HEK293 (cell line): ENCODE measurements around the gene DACT2.

Experiments used
- CTCF ChIA-PET: fragments of 350-600 bp; formaldehyde crosslinking; extraction: SDS; loops from one replicate; lab custom pipeline; 2021; ENCODE audit warnings: antibody characterized with exemption; lab: Yijun Ruan, JAX
- POLR2A ChIA-PET: fragments of 300-600 bp; formaldehyde crosslinking; extraction: SDS; loops from one replicate; lab custom pipeline; 2020; ENCODE audit warnings: antibody characterized with exemption, inconsistent platforms; lab: Yijun Ruan, JAX
- H3K27ac ChIP-seq: fragments of 200-500 bp; sonication (Bioruptor generic); 2 replicates; pipeline ENCODE4 v1.5.1; 2014; ENCODE audit warnings: low read depth, low read length, control low read depth, inconsistent platforms; ENCODE audit errors: extremely low read depth
- H3K36me3 ChIP-seq, 2 experiments: fragments of 200-500 bp in 1 of 2; sonication (Bioruptor generic) in 1 of 2; 1 replicate in 1 of 2; 2 replicates in 1 of 2; pipeline ENCODE4 v1.5.1; 2014 to 2017; ENCODE audit warnings: inconsistent platforms in 2 of 2, low read length in 2 of 2; ENCODE audit not compliant: control insufficient read depth in 2 of 2, insufficient read depth in 1 of 2
- H3K4me1 ChIP-seq: fragments of 200-500 bp; sonication (Bioruptor generic); 2 replicates; pipeline ENCODE4 v1.5.1; 2014; ENCODE audit warnings: mild to moderate bottlenecking, low read length, inconsistent platforms; ENCODE audit not compliant: control insufficient read depth, insufficient read depth
- H3K4me3 ChIP-seq: 2 replicates; pipeline ENCODE4 v1.5.1; 2011; ENCODE audit warnings: low read depth, mild to moderate bottlenecking, control low read depth, low read length, moderate library complexity
- H3K9me3 ChIP-seq: fragments of 200-500 bp; sonication (Bioruptor generic); 2 replicates; pipeline ENCODE4 v1.5.1; 2014; ENCODE audit warnings: low read depth, low read length, inconsistent platforms; ENCODE audit not compliant: control insufficient read depth, insufficient read depth
- GLI2 ChIP-seq: fragments of 450-650 bp; formaldehyde crosslinking; IDR thresholded peaks from 2 replicates; pipeline ENCODE4; 2017; ENCODE audit warnings: missing biosample characterization, missing genetic modification characterization, low read depth, borderline replicate concordance
- GLIS1 ChIP-seq: fragments of 450-650 bp; formaldehyde crosslinking; IDR thresholded peaks from 2 replicates; pipeline ENCODE4 v1.5.1; 2016; ENCODE audit warnings: missing biosample characterization, missing genetic modification characterization
- KLF1 ChIP-seq: fragments of 450-650 bp; formaldehyde crosslinking; IDR thresholded peaks from 2 replicates; pipeline ENCODE4 v1.5.1; 2016; ENCODE audit warnings: missing biosample characterization, missing genetic modification characterization
- KLF9 ChIP-seq: fragments of 450-650 bp; formaldehyde crosslinking; IDR thresholded peaks from 2 replicates; pipeline ENCODE4 v1.5.1; 2016; ENCODE audit warnings: missing biosample characterization, missing genetic modification characterization, low read depth
- MEIS1 ChIP-seq: sonication (generic); formaldehyde crosslinking; IDR thresholded peaks from 2 replicates; pipeline ENCODE4 v1.8.1; 2022; ENCODE audit warnings: missing genetic modification reagents, mild to moderate bottlenecking, borderline replicate concordance
- ZNF311 ChIP-seq: fragments of 450-650 bp; formaldehyde crosslinking; IDR thresholded peaks from 2 replicates; pipeline ENCODE4 v1.5.1; 2017; ENCODE audit warnings: missing biosample characterization, missing genetic modification characterization, borderline replicate concordance
- ZNF341 ChIP-seq: fragments of 450-650 bp; formaldehyde crosslinking; IDR thresholded peaks from 2 replicates; pipeline ENCODE4; 2016; ENCODE audit warnings: low read depth, missing biosample characterization, missing genetic modification characterization
- ZNF354C ChIP-seq: fragments of 450-650 bp; formaldehyde crosslinking; IDR thresholded peaks from 2 replicates; pipeline ENCODE4 v1.5.1; 2016; ENCODE audit warnings: missing biosample characterization, missing genetic modification characterization, low read depth, borderline replicate concordance
- TF ChIP-seq, protein P1 (sequence below): fragments of 450-650 bp; formaldehyde crosslinking; IDR thresholded peaks from 2 replicates; pipeline ENCODE4 v1.5.1; 2016; ENCODE audit warnings: missing biosample characterization, missing genetic modification characterization, borderline replicate concordance
- TF ChIP-seq, protein P2 (sequence below): fragments of 450-650 bp; formaldehyde crosslinking; IDR thresholded peaks from 2 replicates; pipeline ENCODE4 v1.5.1; 2016; ENCODE audit warnings: missing biosample characterization, missing genetic modification characterization
- TF ChIP-seq, protein P3 (sequence below): fragments of 450-650 bp; formaldehyde crosslinking; IDR thresholded peaks from 2 replicates; pipeline ENCODE4 v1.5.1; 2016; ENCODE audit warnings: missing biosample characterization, missing genetic modification characterization

Gene DACT2

DNA sequence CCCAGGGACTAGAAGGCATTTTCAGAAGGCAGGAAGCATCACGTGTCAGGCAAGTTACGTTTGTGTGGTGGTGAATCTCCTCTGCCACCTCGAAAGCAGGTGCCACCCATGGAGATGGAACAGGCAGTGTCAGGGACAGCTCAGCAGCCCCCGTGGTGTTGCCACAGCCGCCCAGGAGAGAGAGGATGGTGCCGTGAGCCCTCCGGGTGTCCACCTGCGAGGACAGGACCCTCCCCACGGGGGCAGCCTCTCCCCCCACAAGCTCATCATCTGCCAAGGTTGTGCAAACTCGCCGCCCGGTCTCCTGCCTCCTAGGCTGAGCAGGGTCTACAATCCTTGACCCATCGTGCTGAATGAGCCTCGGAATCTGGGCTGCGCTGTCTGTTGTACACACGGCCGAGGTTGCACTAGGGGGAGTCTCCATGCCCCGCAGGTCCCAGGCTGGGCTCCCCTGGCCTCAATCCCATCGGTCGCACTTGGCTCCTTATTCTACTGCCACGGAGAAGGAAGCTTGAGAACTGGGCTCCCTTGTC, 40.1 kb downstream of the DACT2 start (continued):
- TF ChIP-seq, protein P1, sequence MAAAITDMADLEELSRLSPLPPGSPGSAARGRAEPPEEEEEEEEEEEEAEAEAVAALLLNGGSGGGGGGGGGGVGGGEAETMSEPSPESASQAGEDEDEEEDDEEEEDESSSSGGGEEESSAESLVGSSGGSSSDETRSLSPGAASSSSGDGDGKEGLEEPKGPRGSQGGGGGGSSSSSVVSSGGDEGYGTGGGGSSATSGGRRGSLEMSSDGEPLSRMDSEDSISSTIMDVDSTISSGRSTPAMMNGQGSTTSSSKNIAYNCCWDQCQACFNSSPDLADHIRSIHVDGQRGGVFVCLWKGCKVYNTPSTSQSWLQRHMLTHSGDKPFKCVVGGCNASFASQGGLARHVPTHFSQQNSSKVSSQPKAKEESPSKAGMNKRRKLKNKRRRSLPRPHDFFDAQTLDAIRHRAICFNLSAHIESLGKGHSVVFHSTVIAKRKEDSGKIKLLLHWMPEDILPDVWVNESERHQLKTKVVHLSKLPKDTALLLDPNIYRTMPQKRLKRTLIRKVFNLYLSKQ (tag by site-specific recombination) = no peak
- no peak for TF ChIP-seq GLIS1
- no peak for TF ChIP-seq MEIS1 (CRISPR knock-in tag)
- TF ChIP-seq, all 188 proteins: peak for 0

DNA sequence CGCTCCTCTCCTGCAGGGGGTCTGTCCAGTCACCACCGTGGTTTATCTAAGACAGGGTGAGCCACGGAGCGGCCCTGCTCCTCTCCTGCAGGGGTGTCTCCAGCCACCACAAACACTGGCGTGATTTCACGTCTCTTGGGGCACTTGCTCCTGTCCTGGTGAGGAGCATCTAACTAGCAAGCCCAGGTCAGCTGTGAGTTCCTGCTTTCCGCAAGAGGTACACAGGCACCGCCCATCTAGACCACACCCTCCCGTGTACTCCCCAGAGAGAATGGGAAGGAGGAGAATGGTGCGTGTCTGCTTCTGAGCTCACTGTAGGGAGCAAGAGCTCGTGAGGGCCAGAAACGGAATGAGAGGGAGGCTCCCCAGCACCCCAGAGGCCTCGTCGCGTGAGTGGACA, 40.7 kb downstream of the DACT2 start:
- ChIA-PET POLR2A (no interaction called here), CTCF (no interaction called here)
- Histone ChIP-seq H3K36me3 (no peaks in the 10 kb centered on the region), H3K4me1 (no peaks in the 10 kb centered on the region), H3K9me3 (no peaks in the 10 kb centered on the region), H3K4me3 (no peak overlapping the region), H3K27ac (no peak overlapping the region)
- peak; percentile 67 for TF ChIP-seq KLF1
- TF ChIP-seq, protein P2, sequence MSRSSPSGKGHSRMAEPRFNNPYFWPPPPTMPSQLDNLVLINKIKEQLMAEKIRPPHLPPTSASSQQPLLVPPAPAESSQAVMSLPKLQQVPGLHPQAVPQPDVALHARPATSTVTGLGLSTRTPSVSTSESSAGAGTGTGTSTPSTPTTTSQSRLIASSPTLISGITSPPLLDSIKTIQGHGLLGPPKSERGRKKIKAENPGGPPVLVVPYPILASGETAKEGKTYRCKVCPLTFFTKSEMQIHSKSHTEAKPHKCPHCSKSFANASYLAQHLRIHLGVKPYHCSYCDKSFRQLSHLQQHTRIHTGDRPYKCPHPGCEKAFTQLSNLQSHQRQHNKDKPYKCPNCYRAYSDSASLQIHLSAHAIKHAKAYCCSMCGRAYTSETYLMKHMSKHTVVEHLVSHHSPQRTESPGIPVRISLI = no peak
- no peak for TF ChIP-seq ZNF354C
- no peak for TF ChIP-seq ZNF311 (tag by site-specific recombination)
- 0 out of 2 replicates have a peak, but pooled peaks have one; percentile 31 for TF ChIP-seq KLF9

DNA sequence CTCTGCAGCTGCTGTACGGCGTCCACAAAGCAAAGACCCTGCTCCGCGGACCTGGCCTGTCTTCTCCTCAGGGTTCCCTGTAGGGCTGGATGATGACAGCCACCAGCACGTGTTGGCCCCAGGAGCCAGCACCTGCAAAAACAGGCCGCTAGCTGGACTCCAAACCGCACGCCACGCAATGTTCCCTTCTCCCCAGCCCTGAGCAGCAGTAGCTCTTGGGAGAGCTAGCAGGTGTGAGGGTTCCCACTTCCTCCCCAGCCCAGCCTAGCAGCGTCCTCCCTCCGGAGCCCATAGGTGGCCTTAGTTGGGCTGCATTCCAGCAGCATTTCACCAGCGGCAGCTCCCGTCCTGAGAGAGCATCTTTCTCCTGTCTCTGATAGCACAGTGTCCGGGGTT, 42.3 kb downstream of the DACT2 start:
- ChIA-PET CTCF (interaction anchor here (0.6 kb wide), 1 partner anchor 9 kb away, joined by 3 read pairs; no protein-coding TSS in a partner anchor), POLR2A (no interaction called here)
- Histone ChIP-seq H3K4me1 (no peaks in the 10 kb centered on the region), H3K36me3 (no peaks in the 10 kb centered on the region), H3K4me3 (no peak overlapping the region), H3K9me3 (no peaks in the 10 kb centered on the region), H3K27ac (no peak overlapping the region)
- no peak for TF ChIP-seq ZNF341 (tag by site-specific recombination)
- no peak for TF ChIP-seq GLI2 (tag by site-specific recombination)

DNA sequence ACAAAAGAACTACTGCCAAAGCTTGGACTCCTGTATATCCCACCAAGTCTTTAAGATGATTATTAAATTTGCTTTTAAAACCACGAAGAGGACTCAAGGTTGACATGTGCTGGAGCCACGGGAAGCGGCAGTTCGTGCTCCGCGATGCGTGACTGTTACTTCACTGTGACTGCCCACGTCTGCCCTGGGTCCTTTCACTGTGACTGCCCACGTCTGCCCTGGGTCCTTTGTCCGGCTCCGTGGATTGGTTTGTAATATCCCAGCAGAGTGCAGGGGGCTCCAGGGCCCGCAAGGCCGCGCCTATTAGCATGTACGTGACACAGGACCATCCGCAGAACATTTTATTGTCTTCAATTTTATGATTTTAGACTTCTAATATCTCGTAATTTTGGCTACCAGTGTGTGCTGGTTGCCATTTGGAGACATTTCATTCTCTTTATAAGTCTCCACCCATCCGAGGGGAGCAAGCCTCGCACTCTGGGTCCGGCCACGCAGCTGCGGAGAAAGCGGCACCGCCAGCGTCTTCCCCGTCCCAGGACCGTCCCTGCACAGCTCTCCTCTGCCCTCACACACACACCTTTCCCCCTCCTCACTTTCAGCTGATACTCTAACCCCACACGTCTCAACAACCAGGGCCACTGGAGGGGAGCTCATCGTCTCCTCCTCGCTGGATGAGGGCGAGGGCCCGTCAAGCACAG, 42.9 kb downstream of the DACT2 start:
- Histone ChIP-seq H3K36me3 (no peaks in the 10 kb centered on the region), H3K27ac (no peak overlapping the region), H3K4me3 (no peak overlapping the region), H3K4me1 (no peaks in the 10 kb centered on the region), H3K9me3 (no peaks in the 10 kb centered on the region)
- CTCF ChIA-PET = interaction anchor here (0.6 to 0.7 kb wide), 2 partner anchors 9 to 217 kb away, joined by 3 to 4 read pairs; no protein-coding TSS in a partner anchor
- TF ChIP-seq, protein P3, sequence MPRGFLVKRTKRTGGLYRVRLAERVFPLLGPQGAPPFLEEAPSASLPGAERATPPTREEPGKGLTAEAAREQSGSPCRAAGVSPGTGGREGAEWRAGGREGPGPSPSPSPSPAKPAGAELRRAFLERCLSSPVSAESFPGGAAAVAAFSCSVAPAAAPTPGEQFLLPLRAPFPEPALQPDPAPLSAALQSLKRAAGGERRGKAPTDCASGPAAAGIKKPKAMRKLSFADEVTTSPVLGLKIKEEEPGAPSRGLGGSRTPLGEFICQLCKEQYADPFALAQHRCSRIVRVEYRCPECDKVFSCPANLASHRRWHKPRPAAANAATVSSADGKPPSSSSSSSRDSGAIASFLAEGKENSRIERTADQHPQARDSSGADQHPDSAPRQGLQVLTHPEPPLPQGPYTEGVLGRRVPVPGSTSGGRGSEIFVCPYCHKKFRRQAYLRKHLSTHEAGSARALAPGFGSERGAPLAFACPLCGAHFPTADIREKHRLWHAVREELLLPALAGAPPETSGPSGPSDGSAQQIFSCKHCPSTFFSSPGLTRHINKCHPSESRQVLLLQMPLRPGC (tag by site-specific recombination) = no peak
- POLR2A ChIA-PET = no interaction called here
